GM19025 (cell line): ENCODE results near the gene BOK.
"Not testable (repeated sequence)": the region's sequence is repeated elsewhere in the genome, so short reads cannot be mapped to it uniquely, and the experiment has no call there.

Experiments
- ATAC-seq: cut with Tn5 transposase; IDR thresholded peaks from one replicate; pipeline ENCODE4 v1.9.1; 2021; ENCODE audit warnings: mild to moderate bottlenecking, low read depth, moderate library complexity; ENCODE audit not compliant: unreplicated experiment

Gene BOK

DNA sequence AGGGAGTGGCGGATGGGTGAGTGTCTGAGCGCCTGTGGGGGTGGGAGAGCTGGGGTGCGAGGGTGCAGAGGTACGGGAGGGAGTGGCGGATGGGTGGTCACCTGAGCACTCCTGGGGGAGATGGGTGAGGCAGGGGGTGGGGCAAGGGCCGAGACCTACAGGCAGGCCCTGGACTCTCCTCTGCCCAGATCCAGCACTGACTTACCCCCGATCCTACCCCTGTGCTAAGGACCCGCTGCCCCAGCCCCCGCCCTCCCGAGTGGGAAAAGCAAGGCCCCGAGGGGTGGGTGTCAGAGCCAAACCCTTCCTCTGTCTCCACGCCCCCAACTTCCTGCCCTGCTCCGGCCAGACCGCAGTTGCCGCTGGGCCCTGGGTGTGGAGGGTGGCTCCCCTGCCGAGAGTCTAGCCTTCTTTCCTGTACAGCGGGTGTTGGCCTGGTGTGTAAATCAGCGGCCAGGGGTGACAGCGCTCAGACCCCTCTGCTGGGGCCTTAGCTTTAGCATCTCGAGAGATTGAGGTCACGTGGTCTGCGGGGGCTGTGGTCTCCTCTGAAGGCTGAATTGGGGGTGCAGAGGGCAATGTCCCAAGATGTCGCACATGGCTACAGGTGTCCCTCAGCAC is 12.5 kb downstream of the BOK start:
- ATAC-seq, result no peak

DNA sequence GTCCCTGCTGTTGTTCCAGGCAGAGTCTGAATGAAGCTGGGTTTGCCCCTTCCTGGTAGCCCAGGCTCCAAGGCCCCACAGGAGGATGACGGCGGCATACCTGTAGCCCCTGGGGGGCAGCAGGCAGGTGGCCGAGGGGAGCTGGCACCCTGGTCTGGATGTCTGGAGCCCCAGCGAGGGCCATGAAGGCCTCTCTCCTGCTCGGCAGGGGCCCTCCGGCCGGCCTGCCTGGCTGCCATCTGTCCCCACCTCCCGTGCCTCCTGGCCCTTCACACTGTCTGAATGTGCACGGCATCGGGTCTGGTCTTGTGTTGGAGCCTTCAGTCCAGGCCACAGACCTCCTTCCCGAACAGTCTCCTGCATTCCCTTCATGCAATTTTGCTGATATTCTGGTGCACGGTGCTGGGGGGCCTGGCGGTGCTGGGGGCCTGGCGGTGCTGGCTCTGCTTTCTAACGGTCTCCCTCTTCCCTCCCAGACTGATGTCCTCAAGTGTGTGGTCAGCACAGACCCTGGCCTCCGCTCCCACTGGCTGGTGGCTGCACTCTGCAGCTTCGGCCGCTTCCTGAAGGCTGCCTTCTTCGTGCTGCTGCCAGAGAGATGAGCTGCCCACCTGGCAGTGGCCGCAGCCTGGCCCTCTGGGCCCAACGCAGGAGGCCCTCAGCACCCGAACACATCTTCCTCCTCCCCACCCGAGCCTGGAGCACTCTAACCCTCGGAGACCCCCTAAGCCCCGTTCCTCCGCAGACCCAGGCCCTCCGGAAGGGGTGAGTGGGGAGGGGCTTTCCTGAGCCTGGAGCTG is 13.5 kb downstream of the BOK start:
- no peak for ATAC-seq

DNA sequence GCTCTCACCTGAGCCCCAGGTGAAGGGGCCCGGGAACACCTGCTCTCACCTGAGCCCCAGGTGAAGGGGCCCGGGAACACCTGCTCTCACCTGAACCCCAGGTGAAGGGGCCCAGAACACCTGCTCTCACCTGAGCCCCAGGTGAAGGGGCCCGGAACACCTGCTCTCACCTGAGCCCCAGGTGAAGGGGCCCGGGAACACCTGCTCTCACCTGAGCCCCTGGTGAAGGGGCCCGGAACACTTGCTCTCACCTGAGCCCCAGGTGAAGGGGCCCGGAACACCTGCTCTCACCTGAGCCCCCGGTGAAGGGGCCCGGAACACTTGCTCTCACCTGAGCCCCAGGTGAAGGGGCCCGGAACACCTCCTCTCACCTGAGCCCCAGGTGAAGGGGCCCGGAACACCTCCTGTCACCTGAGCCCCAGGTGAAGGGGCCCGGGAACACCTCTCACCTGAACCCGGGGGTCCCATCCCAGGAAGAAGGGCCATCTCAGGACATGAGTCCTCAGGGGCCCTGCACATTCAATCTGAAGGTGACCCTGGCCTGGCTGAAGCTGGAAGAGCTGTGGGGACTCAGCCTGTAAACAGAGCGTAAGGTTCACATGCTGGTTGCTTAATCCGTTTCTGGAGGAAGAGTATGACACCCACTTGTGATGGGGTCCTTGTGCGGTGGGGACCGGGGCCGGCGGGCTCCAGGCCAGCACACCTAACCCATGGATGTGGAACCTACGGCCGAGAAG is 14.5 kb downstream of the BOK start:
- ATAC-seq, result not testable (repeated sequence)

DNA sequence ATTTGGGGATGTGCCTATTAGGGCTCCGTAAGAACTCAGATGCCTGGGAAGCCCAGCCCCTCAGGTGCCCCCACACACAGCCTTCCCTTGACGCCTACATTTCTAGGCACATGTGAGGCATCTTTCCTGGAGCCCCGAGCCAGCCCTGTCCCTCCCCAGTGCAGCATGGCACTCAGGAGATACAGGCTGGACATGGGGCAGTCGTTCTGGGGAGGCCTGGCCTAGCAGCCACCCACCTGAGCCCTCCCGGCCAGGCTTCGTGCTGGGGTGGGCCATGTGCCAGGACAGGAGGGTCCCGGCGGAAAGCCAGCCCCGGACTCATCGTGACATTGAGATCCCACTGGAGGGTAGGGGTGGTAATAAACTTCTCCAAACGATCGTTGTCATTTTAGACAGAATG is 15.2 kb downstream of the BOK start:
- no peak for ATAC-seq

DNA sequence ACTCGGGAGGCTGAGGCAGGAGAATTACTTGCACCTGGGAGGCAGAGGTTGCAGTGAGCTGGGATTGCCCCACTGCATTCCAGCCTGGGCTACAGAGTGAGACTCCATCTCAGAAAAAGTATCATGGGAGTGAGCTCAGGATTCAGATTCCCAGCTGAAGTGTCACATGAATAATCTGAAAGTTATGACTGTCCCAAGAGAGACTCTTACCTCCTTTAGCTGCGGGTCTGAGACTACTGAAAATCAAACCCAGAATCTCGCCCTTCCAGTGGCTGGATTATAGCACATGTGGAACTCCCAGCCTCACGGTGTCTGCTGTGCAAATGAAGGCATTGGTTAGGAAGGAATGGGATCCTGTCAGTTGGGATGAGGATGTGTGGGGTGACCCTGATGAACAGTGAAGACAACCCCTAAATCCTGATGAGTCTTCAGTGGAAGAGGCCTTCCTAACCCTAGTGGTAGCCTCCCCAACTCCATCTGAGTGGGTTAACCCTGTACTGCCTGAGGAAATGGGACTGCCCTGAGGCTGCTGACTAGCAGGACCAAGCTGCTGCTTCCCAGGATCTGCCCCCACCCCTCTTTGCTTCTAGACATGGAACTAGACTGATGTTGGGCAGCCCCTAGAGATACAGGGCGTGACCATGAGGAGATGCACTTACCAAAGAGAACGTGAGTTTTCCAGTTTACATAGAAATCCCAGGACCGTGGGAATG is 16.5 kb downstream of the BOK start:
- no peak for ATAC-seq

DNA sequence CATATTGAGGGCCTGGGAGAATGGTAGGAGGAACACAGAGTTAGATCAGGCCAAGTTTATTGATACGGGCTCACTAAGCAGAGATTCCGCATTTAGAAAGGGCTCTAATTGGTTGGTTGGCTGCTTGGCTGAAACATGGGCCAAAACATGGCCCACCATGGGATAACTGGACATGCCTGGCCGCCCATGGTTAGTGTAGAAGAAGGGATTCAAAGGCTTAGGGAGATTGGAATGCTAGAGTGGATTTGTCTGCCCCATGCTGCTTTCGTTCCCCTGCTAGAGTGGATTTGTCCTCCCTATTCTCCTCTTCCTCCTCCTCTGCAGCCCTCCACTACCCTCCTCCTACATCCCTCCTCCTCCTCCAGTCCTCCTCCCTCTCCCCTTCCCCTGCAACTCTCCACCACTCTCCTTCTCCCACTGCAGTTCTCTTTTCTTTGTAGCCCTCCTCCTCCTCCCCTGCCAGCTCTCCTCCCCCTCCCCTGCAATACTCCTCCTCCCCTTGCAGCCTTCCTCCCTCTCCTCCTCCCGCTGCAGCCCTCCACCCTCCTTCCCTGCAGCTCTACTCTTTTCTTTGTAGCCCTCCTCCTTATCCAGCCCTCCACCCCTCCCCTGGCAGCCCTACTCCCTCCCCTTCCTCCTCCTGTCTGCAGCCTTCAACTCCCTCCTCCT is 17.2 kb downstream of the BOK start:
- ATAC-seq, result no peak

DNA sequence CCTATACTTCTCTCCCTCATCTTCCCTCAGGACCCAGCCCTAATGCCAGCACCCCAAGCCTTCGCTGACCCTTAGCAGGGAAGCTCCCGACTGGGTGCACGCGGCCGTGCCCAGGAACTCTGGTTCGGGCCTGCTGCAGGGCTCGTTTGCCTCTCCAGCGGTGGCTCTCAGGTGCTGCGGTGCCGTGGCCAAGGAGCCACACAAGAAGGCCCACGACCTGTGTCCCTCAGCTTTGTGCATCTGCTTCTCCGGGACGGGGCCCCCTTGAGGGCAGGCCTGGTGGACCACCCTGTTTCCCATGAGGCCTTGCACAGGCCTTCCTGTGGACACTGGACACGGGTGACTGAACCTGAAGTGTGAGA is 17.7 kb downstream of the BOK start:
- no peak for ATAC-seq

DNA sequence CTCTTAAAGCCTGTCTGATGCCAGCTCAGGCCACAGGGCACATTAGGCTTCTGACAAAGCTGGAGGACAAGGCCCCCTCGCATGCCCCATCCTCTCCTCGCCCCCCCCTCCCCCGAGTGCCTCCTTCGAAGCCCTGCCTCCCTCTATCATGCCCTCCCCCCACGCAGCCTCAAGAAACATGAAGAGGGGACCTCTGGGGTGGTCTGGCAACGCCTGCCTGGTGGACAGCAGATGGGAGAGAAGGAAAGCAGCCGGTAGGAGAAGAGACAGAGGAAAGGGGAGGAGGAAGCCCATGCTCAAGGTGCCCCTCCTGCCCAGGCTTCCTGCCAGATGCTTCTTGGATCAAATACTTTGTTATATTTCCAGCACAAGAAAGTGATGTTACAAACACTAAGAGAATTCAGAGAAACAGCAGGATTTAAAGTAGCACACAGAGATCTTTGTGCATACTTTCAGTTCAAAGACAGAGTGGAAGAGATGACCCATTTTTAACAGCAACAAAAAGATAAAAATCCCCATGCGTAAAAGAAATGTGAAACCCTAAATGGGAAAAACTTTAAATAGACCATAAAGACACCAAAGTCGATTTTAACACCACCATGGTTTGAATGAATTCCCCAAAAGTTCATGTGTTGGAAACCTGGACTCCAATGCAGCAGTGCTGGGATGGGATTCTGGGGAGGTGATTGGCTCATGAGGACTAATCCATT is 19.0 kb downstream of the BOK start:
- no peak for ATAC-seq

DNA sequence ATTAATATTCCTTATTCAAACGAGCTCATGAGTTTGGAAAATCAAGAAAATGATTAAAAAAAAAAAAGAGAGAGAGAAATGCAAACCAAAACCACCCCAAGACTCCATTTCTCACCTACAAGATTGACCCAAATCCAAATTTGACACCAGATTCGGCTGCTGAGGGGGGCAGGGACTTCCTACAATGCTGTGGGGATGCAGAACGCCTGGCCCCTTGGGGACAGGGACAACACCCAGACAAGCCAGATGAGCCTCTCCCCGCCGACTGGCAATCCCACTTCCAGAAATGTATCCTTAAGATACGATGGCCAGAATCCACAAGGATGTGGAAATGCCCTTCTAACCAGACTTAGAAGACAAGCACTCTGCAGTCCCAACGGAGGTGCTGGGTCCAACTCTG is 20.7 kb downstream of the BOK start:
- ATAC-seq, result no peak

DNA sequence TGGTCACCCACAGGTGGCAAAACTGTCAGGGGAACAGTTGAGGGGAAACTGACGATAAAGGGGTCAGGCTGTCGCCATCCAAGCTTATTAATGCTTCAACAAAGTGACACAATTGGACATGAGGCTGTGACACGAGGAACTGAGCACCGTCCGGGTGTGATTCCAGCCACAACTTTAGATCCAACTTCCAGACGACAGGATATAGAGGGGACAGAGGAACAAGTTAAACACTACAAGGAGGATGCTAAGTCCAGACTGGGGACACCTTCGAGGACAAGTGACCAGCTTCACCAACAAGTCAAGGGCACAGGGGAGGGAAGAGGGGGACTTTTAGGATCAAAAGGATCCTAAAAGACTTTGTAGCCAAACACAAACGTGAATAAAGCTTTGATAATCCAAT is 23.8 kb downstream of the BOK start:
- no peak for ATAC-seq

DNA sequence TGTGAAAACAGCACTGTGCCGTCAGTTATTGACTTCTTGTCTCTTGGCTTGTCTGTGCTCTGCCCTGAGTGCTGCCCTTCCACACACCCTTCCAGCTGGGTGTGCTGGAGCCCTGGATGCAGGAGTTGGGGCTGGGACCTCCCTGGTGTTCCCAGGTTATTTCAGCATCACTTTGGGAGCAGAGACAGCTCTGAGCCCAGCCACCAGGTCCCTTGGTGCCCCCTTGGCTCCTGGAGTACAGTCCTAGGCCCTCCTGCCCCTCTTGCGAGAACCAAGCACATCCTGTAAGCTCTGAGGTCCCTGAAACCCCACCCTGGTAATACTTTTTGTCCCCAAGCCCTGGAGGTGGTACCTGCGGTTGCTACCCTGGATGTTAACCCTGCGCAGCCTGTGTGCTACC is 24.3 kb downstream of the BOK start:
- no peak for ATAC-seq

DNA sequence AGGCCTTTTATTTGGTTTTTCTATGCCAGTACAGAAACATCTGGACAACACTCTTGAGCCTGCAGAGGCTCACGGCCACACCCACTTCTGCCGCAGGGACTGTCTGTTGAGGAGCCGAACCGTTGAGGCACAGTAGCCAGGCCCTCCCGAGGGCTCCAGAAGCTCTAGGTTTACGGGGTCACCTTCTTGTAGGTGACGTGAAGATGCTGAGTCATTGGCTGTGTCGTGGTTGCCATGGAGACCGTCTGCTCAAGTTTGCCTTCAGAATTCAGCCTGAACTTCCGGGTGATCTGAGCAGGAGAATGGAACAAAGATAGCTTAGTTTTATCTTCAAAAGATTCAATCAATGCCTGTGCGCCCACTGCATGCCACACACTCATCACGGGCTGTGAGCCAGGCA is 25.9 kb downstream of the BOK start:
- no peak for ATAC-seq

DNA sequence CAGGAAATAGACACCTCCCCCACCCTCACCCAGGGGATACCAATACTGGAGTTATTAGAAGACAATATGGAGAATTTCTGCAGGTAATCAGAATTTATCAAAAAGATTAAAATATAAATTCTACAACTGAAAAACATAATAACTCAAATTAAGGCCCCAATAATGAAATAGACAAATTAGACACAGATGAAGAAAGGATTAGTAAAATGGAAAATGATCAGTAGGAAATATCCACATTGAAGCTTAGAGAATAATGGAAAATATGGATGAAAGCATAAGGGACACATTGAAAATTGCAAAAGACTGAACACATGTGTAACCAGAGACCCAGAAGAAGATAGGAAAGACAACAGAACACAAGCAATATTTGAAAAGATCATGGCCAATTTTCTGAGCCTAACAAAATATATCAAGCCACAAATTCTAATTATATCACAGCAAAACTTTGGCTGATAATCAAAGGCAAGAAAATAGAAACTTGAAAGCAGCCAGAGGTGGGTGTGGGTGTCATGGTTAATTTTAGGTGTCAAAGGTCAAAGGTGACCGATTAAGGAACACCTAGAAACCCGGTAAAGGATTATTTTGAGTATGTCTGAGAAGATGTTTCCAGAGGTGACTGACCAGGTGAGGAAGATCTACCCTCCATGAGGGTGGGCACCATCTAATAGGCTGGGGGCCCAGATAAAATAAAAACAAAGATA is 28.2 kb downstream of the BOK start:
- no peak for ATAC-seq

DNA sequence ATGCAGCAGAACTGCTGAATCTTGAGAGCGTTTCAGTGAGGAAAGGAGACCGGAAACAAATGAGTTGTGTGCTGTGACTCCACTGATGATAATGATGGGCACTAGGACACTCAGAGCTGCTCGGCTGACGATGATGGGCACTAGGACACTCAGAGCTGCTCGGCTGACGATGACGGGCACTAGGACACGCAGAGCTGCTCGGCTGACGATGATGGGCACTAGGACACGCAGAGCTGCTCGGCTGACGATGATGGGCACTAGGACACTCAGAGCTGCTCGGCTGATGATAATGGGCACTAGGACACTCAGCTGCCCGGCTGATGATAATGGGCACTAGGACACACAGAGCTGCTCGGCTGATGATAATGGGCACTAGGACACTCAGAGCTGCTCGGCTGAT is 31.3 kb downstream of the BOK start:
- ATAC-seq, result not testable (repeated sequence)

DNA sequence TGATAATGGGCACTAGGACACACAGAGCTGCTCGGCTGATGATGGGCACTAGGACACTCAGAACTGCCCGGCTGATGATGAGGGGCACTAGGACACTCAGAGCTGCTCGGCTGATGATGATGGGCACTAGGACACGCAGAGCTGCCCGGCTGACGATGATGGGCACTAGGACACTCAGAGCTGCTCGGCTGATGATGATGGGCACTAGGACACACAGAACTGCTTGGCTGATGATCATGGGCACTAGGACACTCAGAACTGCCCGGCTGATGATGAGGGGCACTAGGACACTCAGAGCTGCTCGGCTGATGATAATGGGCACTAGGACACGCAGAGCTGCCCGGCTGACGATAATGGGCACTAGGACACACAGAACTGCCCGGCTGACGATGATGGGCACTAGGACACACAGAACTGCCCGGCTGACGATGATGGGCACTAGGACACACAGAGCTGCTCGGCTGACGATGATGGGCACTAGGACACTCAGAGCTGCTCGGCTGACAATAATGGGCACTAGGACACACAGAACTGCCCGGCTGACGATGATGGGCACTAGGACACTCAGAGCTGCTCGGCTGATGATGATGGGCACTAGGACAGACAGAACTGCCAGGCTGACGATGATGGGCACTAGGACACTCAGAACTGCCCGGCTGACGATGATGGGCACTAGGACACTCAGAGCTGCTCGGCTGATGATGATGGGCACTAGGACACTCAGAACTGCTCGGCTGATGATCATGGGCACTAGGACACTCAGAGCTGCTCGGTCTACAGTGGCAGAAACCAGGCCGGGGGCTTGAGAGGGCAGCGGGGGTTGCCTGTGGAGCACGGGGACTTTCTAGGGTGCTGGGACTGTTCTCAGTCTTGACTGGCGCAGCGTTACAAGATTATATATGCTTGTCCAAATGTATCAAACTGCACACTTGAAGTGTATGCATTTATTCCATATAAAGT is 32.2 kb downstream of the BOK start:
- ATAC-seq, result not testable (repeated sequence)

DNA sequence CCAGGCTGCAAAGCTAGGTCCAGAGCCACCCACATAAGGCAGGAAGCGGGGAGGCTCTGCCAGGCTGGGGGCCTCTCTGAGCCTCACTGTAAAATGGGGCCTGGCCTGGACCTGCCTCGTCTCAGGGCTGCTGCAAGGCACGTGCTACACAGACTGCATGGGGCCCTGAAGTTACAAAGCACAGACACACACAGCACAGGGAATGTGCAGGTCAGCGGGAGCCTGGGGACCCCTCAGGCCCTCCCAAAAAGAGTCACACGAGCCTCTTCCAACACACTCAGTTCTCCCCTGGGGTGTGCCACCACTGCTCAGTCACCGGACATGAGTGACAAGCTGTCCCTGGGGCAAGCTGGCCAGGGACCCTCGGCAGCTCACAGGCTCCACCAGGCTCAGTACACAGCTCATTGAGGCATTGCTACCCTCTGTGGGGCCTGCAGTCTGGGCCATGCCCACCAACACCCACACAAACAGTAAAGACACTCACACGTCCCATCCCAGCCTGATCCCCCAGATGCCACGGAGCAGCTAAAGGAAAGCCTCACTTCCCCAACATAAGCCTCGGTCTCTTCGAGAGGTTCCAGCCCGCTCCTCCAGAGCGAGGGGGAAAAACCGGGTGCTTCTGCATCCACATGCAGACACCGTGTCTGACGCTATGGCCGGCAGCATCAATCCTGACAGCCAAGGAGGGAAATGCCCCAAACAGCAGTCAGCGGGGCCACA is 33.7 kb downstream of the BOK start:
- ATAC-seq, result no peak

DNA sequence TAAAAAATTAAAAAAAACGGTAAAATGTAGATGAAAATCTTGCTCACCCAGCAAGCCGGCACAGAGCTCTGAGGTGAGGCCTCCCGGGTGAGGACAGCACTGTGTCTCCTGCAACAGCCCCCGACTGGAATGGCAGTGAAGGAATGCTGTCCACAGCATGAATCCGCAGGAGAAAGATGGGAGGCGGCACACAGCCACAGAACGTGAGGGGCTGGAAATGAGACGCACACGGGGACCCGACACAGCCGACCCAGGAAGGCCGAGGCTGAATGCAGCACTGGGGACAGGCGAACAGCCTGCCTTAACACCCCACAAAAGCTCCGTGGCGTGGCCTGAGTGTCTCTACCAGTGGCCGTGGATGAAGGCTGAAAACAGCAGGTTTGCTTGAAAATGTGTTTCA is 34.7 kb downstream of the BOK start:
- no peak for ATAC-seq
